Measurements from ENCODE around the gene OBP2A. TPM values are rescaled to one million over a fixed set of nuclear protein-coding genes. Genes with fewer than 3 reads are reported as not detected.

Gene OBP2A
- total RNA-seq, 1 donor from 2014 or later = not detected

GRCh38 chr9:135582966-135583687 lies 37.2 kb downstream of the OBP2A start:
- no peak for DNase-seq (ENCODE audit: low spot score)
- no peaks in the 10 kb centered on the region for H3K27me3 Mint-ChIP-seq (ENCODE audit: insufficient read depth)

GRCh38 chr9:135583688-135584011 lies 37.7 kb downstream of the OBP2A start:
- no peak overlapping the region for H3K27ac Mint-ChIP-seq
- H3K4me3 Mint-ChIP-seq = no peak overlapping the region
- H3K27me3 Mint-ChIP-seq (ENCODE audit: insufficient read depth) = no peaks in the 10 kb centered on the region
- H3K9me3 Mint-ChIP-seq = no peaks in the 10 kb centered on the region
- no peak for DNase-seq (ENCODE audit: low spot score)
- H3K4me1 Mint-ChIP-seq (ENCODE audit: low read depth) = no peaks in the 10 kb centered on the region
- H3K36me3 Mint-ChIP-seq (ENCODE audit: low read depth) = no peaks in the 10 kb centered on the region
- intact Hi-C loops (cut with micrococcal nuclease) = no loop called here

More at GRCh38 chr9:135582966-135583687, 37.2 kb downstream of the OBP2A start:
- Mint-ChIP-seq H3K4me3 (no peak overlapping the region), H3K27ac (no peak overlapping the region), H3K4me1 (ENCODE audit: low read depth) (no peaks in the 10 kb centered on the region), H3K9me3 (no peaks in the 10 kb centered on the region), H3K36me3 (ENCODE audit: low read depth) (no peaks in the 10 kb centered on the region)
- intact Hi-C loops (cut with micrococcal nuclease) = no loop called here

- Mint-ChIP-seq H3K4me1 (ENCODE audit: low read depth) (no peaks in the 10 kb centered on the region), H3K4me3 (no peak overlapping the region), H3K27me3 (ENCODE audit: insufficient read depth) (no peaks in the 10 kb centered on the region), H3K27ac (no peak overlapping the region), H3K36me3 (ENCODE audit: low read depth) (no peaks in the 10 kb centered on the region), H3K9me3 (no peaks in the 10 kb centered on the region)
- intact Hi-C loops (cut with micrococcal nuclease) = no loop called here
- no peak for DNase-seq (ENCODE audit: low spot score)
Observed at GRCh38 chr9:135584371-135584770, 38.4 kb downstream of the OBP2A start.

- H3K4me1 Mint-ChIP-seq (ENCODE audit: low read depth) = no peaks in the 10 kb centered on the region
- intact Hi-C loops (cut with micrococcal nuclease) = no loop called here
- no peak for DNase-seq (ENCODE audit: low spot score)
- H3K27ac Mint-ChIP-seq = no peak overlapping the region
- H3K27me3 Mint-ChIP-seq (ENCODE audit: insufficient read depth) = no peaks in the 10 kb centered on the region
- no peaks in the 10 kb centered on the region for H3K9me3 Mint-ChIP-seq
- no peaks in the 10 kb centered on the region for H3K36me3 Mint-ChIP-seq (ENCODE audit: low read depth)
- H3K4me3 Mint-ChIP-seq = no peak overlapping the region
Observed at GRCh38 chr9:135584934-135585333, 39.0 kb downstream of the OBP2A start.

- DNase-seq (ENCODE audit: low spot score) = no peak
- no peaks in the 10 kb centered on the region for H3K9me3 Mint-ChIP-seq
Observed at GRCh38 chr9:135586601-135587109, 40.7 kb downstream of the OBP2A start.

GRCh38 chr9:135587658-135588057 lies 41.7 kb downstream of the OBP2A start:
- Mint-ChIP-seq H3K36me3 (ENCODE audit: low read depth) (no peaks in the 10 kb centered on the region), H3K4me1 (ENCODE audit: low read depth) (no peaks in the 10 kb centered on the region), H3K27me3 (ENCODE audit: insufficient read depth) (no peaks in the 10 kb centered on the region), H3K27ac (no peak overlapping the region), H3K9me3 (no peaks in the 10 kb centered on the region), H3K4me3 (no peak overlapping the region)
- intact Hi-C loops (cut with micrococcal nuclease) = no loop called here
- no peak for DNase-seq (ENCODE audit: low spot score)

More at GRCh38 chr9:135586601-135587109, 40.7 kb downstream of the OBP2A start:
- no peaks in the 10 kb centered on the region for H3K27me3 Mint-ChIP-seq (ENCODE audit: insufficient read depth)
- no peaks in the 10 kb centered on the region for H3K36me3 Mint-ChIP-seq (ENCODE audit: low read depth)
- intact Hi-C loops (cut with micrococcal nuclease) = no loop called here
- no peaks in the 10 kb centered on the region for H3K4me1 Mint-ChIP-seq (ENCODE audit: low read depth)
- no peak overlapping the region for H3K27ac Mint-ChIP-seq
- no peak overlapping the region for H3K4me3 Mint-ChIP-seq

GRCh38 chr9:135588371-135588770 lies 42.4 kb downstream of the OBP2A start:
- DNase-seq (ENCODE audit: low spot score) = no peak
- no peaks in the 10 kb centered on the region for H3K36me3 Mint-ChIP-seq (ENCODE audit: low read depth)
- intact Hi-C loops (cut with micrococcal nuclease) = no loop called here

GRCh38 chr9:135588886-135589595 lies 43.1 kb downstream of the OBP2A start:
- peaks cover 2% of the 10 kb centered on the region for H3K27me3 Mint-ChIP-seq (ENCODE audit: insufficient read depth)
- intact Hi-C loops (cut with micrococcal nuclease) = no loop called here
- H3K9me3 Mint-ChIP-seq = no peaks in the 10 kb centered on the region
- no peaks in the 10 kb centered on the region for H3K36me3 Mint-ChIP-seq (ENCODE audit: low read depth)
- DNase-seq (ENCODE audit: low spot score) = no peak
- no peaks in the 10 kb centered on the region for H3K4me1 Mint-ChIP-seq (ENCODE audit: low read depth)
- no peak overlapping the region for H3K4me3 Mint-ChIP-seq
- no peak overlapping the region for H3K27ac Mint-ChIP-seq

More at GRCh38 chr9:135588371-135588770, 42.4 kb downstream of the OBP2A start:
- H3K27me3 Mint-ChIP-seq (ENCODE audit: insufficient read depth) = no peaks in the 10 kb centered on the region
- no peaks in the 10 kb centered on the region for H3K4me1 Mint-ChIP-seq (ENCODE audit: low read depth)
- no peak overlapping the region for H3K27ac Mint-ChIP-seq
- no peak overlapping the region for H3K4me3 Mint-ChIP-seq
- no peaks in the 10 kb centered on the region for H3K9me3 Mint-ChIP-seq

GRCh38 chr9:135589596-135590485 lies 43.9 kb downstream of the OBP2A start:
- no peaks in the 10 kb centered on the region for H3K36me3 Mint-ChIP-seq (ENCODE audit: low read depth)
- no peak overlapping the region for H3K4me3 Mint-ChIP-seq
- no peak for DNase-seq (ENCODE audit: low spot score)
- H3K4me1 Mint-ChIP-seq (ENCODE audit: low read depth) = no peaks in the 10 kb centered on the region
- H3K27me3 Mint-ChIP-seq (ENCODE audit: insufficient read depth) = peaks cover 2% of the 10 kb centered on the region
- intact Hi-C loops (cut with micrococcal nuclease) = no loop called here
- no peaks in the 10 kb centered on the region for H3K9me3 Mint-ChIP-seq
- H3K27ac Mint-ChIP-seq = no peak overlapping the region

GRCh38 chr9:135590486-135591079 lies 44.7 kb downstream of the OBP2A start:
- no peak overlapping the region for H3K27ac Mint-ChIP-seq
- DNase-seq (ENCODE audit: low spot score) = no peak
- no peaks in the 10 kb centered on the region for H3K4me1 Mint-ChIP-seq (ENCODE audit: low read depth)
- H3K4me3 Mint-ChIP-seq = no peak overlapping the region
- intact Hi-C loops (cut with micrococcal nuclease) = no loop called here
- H3K27me3 Mint-ChIP-seq (ENCODE audit: insufficient read depth) = peaks cover 4% of the 10 kb centered on the region
- no peaks in the 10 kb centered on the region for H3K9me3 Mint-ChIP-seq
- H3K36me3 Mint-ChIP-seq (ENCODE audit: low read depth) = no peaks in the 10 kb centered on the region

GRCh38 chr9:135591506-135592330 lies 45.8 kb downstream of the OBP2A start:
- DNase-seq (ENCODE audit: low spot score) = no peak
- no peak overlapping the region for H3K27ac Mint-ChIP-seq
- no peaks in the 10 kb centered on the region for H3K9me3 Mint-ChIP-seq
- intact Hi-C loops (cut with micrococcal nuclease) = no loop called here
- no peaks in the 10 kb centered on the region for H3K36me3 Mint-ChIP-seq (ENCODE audit: low read depth)
- H3K4me1 Mint-ChIP-seq (ENCODE audit: low read depth) = no peaks in the 10 kb centered on the region
- no peak overlapping the region for H3K4me3 Mint-ChIP-seq
- peaks cover 14% of the 10 kb centered on the region for H3K27me3 Mint-ChIP-seq (ENCODE audit: insufficient read depth)

GRCh38 chr9:135592331-135592590 lies 46.3 kb downstream of the OBP2A start:
- Mint-ChIP-seq H3K36me3 (ENCODE audit: low read depth) (no peaks in the 10 kb centered on the region), H3K4me3 (no peak overlapping the region)

More at GRCh38 chr9:135592331-135592590, 46.3 kb downstream of the OBP2A start:
- intact Hi-C loops (cut with micrococcal nuclease) = no loop called here
- Mint-ChIP-seq H3K9me3 (no peaks in the 10 kb centered on the region), H3K27me3 (ENCODE audit: insufficient read depth) (peaks cover 17% of the 10 kb centered on the region), H3K27ac (no peak overlapping the region), H3K4me1 (ENCODE audit: low read depth) (no peaks in the 10 kb centered on the region)
- DNase-seq (ENCODE audit: low spot score) = no peak

Data from activated T-helper 1 cell treated with anti-CD3 and anti-CD28 coated beads, Interleukin-12 subunit alpha, Interleukin-12 subunit beta, Interleukin-2, Interleukin-4 antibody, amounts not matched to agents 30 ng/mL and 10 ng/mL and 1 ng/mL, durations not matched to agents 14 hours and 24 hours and 36 hours (primary cell).